ENCODE results near the gene NANOGP8.

The NANOGP8 gene

DNA sequence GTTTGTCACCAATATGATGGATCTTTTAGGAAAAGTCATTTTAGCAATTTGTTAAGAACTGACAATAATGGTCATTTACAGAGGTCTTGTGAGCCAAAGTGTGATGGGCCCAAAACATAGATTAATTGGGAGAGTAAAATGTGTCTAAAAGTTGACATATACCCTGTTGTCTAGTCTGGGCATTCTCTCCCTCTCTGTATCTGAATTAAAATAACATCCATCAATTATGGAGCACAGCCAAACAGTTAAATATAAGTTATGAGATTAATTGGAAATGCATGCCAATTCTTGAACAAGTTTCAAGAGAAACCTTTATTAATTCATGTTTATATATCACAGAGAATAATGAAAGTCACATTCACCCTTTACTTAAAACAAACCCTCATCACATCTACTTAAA lies 13.6 kb upstream of the NANOGP8 start:
- no peak for TF ChIP-seq CTCF (IDR thresholded peaks at IDR 0.05; ENCODE audit: low read depth, low read length, missing control alignments)
- DNase-seq (ENCODE audit: extremely low read depth, low read depth): no peak
- no peak overlapping the region for H3K4me3 ChIP-seq (replicated peaks; ENCODE audit: low read depth, low read length)

GRCh38 chr15:35095941-35096340 lies 10.8 kb upstream of the NANOGP8 start:
- no peak for TF ChIP-seq CTCF (IDR thresholded peaks at IDR 0.05; ENCODE audit: low read depth, low read length, missing control alignments)
- H3K4me3 ChIP-seq (replicated peaks; ENCODE audit: low read depth, low read length): no peak overlapping the region

DNA sequence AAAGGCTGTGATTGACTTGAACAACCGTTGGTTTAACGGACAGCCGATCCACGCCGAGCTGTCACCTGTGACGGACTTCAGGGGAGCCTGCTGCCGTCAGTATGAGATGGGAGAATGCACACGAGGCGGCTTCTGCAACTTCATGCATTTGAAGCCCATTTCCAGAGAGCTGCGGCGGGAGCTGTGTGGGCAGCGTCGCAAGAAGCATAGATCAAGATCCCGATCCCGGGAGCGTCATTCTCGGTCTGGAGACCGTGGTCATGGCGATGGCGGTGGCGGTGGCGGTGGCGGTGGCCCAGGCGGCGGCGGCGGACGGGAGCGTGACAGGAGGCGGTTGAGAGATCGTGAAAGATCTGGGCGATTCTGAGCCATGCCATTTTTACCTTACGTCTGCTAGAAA lies 7.8 kb upstream of the NANOGP8 start:
- no peak for TF ChIP-seq CTCF (IDR thresholded peaks at IDR 0.05; ENCODE audit: low read depth, low read length, missing control alignments)
- H3K4me3 ChIP-seq (replicated peaks; ENCODE audit: low read depth, low read length): no peak overlapping the region
- no peak for DNase-seq (ENCODE audit: extremely low read depth, low read depth)

More at GRCh38 chr15:35095941-35096340, 10.8 kb upstream of the NANOGP8 start:
- DNase-seq (ENCODE audit: extremely low read depth, low read depth): no peak

GRCh38 chr15:35092311-35092710 lies 7.2 kb upstream of the NANOGP8 start:
- no peak for DNase-seq (ENCODE audit: extremely low read depth, low read depth)
- TF ChIP-seq CTCF (IDR thresholded peaks at IDR 0.05; ENCODE audit: low read depth, low read length, missing control alignments): no peak
- H3K4me3 ChIP-seq (replicated peaks; ENCODE audit: low read depth, low read length): no peak overlapping the region

GRCh38 chr15:35090104-35090807 lies 5.2 kb upstream of the NANOGP8 start:
- no peak overlapping the region for H3K4me3 ChIP-seq (replicated peaks; ENCODE audit: low read depth, low read length)
- TF ChIP-seq CTCF (IDR thresholded peaks at IDR 0.05; ENCODE audit: low read depth, low read length, missing control alignments): no peak
- no peak for DNase-seq (ENCODE audit: extremely low read depth, low read depth)

GRCh38 chr15:35089551-35089950 lies 4.5 kb upstream of the NANOGP8 start:
- no peak overlapping the region for H3K4me3 ChIP-seq (replicated peaks; ENCODE audit: low read depth, low read length)
- DNase-seq (ENCODE audit: extremely low read depth, low read depth): no peak
- TF ChIP-seq CTCF (IDR thresholded peaks at IDR 0.05; ENCODE audit: low read depth, low read length, missing control alignments): no peak

DNA sequence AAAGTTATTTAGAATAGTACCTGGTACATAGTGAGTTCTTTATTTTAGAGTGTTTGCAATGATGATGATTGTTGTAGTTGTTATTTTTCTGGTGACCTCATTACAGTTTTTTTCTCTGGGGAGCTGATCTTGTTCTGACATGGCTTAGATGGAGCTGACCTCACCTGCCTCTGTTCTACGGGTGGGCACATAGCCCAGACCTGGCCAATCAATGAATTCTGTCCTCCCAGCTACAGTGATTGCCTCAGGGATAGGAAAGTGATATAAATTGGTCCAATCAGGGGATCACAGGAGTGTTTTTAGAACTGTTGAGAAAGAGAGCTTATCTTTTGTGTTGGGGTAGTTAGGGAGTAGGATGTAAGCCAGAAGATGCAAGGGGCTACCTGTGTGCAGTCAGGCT lies 3.2 kb upstream of the NANOGP8 start:
- TF ChIP-seq CTCF (IDR thresholded peaks at IDR 0.05; ENCODE audit: low read depth, low read length, missing control alignments): no peak
- H3K4me3 ChIP-seq (replicated peaks; ENCODE audit: low read depth, low read length): no peak overlapping the region
- DNase-seq (ENCODE audit: extremely low read depth, low read depth): no peak

All from HFF-Myc (cell line).